GM18505 (cell line): Measurements from ENCODE around the gene TAL2.

Experiments used
- ATAC-seq: cut with Tn5 transposase; IDR thresholded peaks from one replicate; pipeline ENCODE4 v1.9.1; 2021; ENCODE audit not compliant: unreplicated experiment
- POLR2A ChIP-seq: IDR thresholded peaks from 4 replicates; pipeline ENCODE4 v1.6.1; 2011; ENCODE audit warnings: borderline replicate concordance; ENCODE audit not compliant: insufficient read depth, insufficient read length; ENCODE audit errors: extremely low read depth

The TAL2 gene

GRCh38 chr9:105656131-105656921 is 5.9 kb upstream of the TAL2 start:
- ATAC-seq: no peak
- no peak for TF ChIP-seq POLR2A

- no peak for ATAC-seq
- TF ChIP-seq POLR2A: no peak
Observed at GRCh38 chr9:105658351-105658750, 3.9 kb upstream of the TAL2 start.

- no peak for ATAC-seq
- TF ChIP-seq POLR2A: no peak
Observed at GRCh38 chr9:105661011-105661410, 1.2 kb upstream of the TAL2 start.

- TF ChIP-seq POLR2A: no peak
Observed at GRCh38 chr9:105663914-105664313, 1.7 kb downstream of the TAL2 start.

GRCh38 chr9:105667867-105668266 is 5.6 kb downstream of the TAL2 start:
- no peak for TF ChIP-seq POLR2A
- ATAC-seq: no peak

More at GRCh38 chr9:105663914-105664313, 1.7 kb downstream of the TAL2 start:
- no peak for ATAC-seq

- TF ChIP-seq POLR2A: no peak
- no peak for ATAC-seq
Observed at GRCh38 chr9:105670315-105670714, 8.1 kb downstream of the TAL2 start.

- no peak for TF ChIP-seq POLR2A
- ATAC-seq: no peak
Observed at GRCh38 chr9:105670775-105671174, 8.5 kb downstream of the TAL2 start.

GRCh38 chr9:105672711-105673234 is 10.5 kb downstream of the TAL2 start:
- TF ChIP-seq POLR2A: no peak
- ATAC-seq: no peak

- no peak for ATAC-seq
- no peak for TF ChIP-seq POLR2A
Observed at GRCh38 chr9:105673850-105674387, 11.7 kb downstream of the TAL2 start.

GRCh38 chr9:105676351-105676923 is 14.2 kb downstream of the TAL2 start:
- no peak for ATAC-seq
- TF ChIP-seq POLR2A: no peak

- ATAC-seq: no peak
- TF ChIP-seq POLR2A: no peak
Observed at GRCh38 chr9:105678163-105678562, 15.9 kb downstream of the TAL2 start.

- no peak for ATAC-seq
- no peak for TF ChIP-seq POLR2A
Observed at GRCh38 chr9:105678781-105679180, 16.5 kb downstream of the TAL2 start.

GRCh38 chr9:105679257-105680022 is 17.2 kb downstream of the TAL2 start:
- ATAC-seq: no peak
- TF ChIP-seq POLR2A: no peak

GRCh38 chr9:105681313-105681712 is 19.1 kb downstream of the TAL2 start:
- TF ChIP-seq POLR2A: no peak
- ATAC-seq: no peak

GRCh38 chr9:105681724-105682123 is 19.5 kb downstream of the TAL2 start:
- ATAC-seq: no peak
- TF ChIP-seq POLR2A: no peak
